HG03175 (cell line): ENCODE results near the gene KRTAP10-9.
"Not testable (repeated sequence)": the region's sequence is repeated elsewhere in the genome, so short reads cannot be mapped to it uniquely, and the experiment has no call there.

Source experiments
- ATAC-seq: cut with Tn5 transposase; IDR thresholded peaks from one replicate; pipeline ENCODE4 v1.9.1; 2021; ENCODE audit warnings: mild to moderate bottlenecking, moderate library complexity; ENCODE audit not compliant: unreplicated experiment

KRTAP10-9 gene

DNA sequence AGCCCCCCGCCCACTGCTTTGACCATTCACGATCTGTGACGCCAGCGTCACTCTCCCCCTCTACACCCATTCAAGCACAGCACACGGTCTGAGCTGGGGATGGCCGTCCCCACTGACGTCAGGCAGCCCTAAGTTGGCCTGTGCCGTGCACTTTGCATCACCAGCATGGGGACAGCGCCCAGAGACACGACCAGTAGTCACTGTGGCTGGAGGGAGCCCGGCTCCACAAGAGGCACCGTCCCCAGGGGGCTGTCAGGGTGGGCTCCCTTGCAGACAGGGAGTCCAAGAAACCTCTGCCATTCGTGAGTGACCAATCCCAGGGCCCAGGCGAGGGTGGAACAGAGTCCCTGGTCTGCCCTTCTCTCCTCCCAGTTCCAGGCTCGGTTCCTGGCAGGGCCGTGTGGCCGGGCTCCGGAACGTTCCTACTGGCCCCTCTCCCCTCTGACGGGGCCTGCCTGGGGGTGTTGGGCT lies 12.7 kb upstream of the KRTAP10-9 start:
- ATAC-seq: no peak

DNA sequence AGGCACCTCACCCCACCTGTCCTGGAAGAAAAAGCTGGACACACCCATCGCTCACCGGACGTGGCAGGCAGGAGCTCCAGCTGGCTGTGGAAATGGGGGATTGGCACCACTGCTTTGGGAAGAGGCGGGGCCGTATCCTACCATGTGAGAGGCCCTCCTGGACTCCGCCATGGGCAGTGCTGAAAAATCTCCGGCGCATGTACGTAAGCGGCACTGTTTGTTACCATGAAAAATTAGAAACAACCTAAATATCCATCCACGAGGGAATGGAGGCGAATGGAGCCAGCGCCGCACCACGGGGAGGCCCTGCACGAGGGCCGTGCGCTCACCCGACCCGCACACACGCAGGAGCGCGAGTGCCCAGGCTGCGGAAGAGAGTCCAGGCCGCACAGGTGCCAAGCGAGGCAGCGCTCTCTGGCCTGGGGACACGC lies 11.9 kb upstream of the KRTAP10-9 start:
- no peak for ATAC-seq

DNA sequence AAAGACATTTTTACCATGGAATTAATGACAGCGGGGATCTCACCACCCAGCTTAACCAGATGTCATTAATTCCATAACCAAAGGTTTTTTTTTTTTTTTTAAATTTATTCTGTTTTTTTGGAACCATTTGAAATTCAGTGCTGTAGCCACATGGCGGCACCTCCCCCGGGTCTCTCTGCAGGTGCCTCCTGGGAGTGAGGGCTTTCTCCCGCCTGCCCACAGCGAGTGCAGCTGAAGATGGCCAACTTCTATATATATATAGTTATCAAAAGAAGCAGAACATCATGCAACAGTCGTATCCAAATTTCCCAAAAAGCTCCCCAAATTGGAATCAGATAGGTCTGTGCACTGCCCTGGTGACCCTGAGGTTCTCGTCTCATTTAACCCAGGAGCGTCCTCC lies 11.4 kb upstream of the KRTAP10-9 start:
- ATAC-seq: no peak

DNA sequence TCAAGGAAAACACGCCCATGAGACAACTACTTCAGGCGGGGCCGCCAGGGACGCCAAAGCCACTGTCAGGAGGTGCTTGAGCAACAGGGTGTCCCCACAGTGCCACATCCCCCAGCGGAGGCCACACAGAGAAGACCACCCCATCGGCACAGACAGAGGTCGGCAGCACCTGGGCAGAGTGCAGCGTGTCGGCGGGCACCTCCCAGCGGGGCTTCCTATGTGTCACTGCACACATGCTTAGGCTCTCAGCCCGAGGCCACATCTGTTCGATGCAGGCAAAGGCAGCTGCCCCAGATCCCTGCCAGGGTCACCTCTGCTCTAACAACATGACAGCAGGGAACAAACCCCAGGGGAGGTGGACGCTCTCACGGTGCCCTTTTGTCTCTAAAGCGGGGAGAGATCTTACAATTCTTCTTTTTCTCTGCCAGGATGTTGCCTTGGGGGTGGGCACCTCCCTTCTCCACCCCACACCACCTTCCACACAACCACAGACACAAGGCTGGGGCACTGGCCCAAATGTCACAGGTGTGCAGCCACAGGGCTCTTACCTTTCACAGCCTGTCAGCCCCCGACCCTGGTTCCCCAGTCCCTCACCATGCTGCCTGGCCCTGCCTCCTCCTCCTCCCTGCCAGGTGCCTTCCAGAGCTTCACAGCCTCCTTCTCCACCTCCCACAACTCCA lies 10.8 kb upstream of the KRTAP10-9 start:
- no peak for ATAC-seq

DNA sequence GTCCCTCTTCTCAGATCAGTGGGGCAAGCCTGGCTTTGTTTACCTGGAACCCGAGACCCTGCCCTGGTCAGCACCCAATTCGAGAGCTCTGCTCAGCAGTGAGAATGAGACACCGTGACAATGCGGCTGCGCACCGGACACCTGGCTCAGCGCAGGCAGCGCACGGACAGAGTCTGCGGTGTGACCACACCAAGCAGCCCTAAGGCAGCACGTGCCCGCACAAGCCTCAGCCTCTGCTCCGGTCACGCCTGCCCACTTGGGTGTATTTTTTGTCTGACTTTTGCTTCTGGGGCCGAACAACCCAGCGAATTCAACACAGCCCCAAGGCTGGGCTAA lies 10.3 kb upstream of the KRTAP10-9 start:
- ATAC-seq: no peak

DNA sequence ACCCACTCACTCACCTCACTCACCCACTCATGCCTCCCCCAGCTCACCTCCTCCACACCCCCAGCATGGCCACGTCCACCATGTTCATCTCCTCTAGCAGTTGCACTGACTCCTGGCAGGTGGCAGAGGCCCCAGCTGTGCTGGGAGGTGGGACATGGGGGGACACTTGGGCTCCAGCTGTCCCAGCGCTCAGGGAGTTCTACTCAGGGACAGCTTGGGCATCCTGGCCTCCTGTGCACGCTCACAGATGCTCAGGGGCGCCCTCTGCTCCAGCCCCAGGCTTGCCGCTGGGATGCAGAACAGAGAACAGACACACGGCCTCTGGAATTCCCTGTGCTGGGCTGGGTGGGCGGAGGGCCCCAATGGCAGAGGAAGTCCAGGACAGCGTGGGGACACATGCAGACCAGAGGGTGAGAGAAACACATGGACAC lies 9.8 kb upstream of the KRTAP10-9 start:
- no peak for ATAC-seq

DNA sequence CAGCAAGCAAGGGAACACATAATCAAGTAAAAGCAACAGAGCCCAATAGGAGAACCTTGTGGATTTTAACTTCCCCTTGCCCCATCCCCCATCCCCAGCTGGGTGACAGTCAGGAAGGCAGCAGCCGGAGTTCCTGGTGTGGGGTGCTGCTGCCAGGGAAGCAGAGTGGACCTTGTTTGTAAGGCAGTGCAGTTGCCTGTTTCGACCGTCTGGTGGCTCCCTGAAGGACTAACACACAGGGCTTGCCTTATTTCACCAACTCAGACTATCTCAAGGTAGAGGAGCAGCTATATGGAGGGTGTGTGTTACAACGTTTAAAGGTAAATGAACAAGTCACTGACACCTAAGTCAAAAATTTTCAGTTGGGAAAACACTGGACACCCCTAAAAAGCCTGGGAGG lies 8.4 kb upstream of the KRTAP10-9 start:
- no peak for ATAC-seq

DNA sequence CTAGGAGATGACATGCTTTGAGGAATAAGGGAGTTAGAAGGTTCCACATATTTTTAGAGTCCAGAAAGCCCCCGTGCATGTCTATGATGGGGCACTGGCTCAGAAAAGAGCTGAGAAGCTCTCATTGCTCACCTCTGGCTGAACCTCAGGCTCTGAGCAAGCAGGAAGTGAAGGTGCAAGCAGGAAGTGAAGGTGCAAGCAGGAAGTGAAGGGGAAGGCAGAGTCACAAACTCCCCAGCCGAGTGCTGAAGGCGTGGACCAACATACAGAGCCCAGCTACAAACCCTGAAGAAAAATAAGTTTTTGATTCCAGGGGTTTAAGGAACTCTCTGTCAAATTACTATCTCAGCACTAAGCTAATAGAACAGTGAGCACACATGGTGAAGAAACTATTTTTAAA lies 8.0 kb upstream of the KRTAP10-9 start:
- ATAC-seq: no peak

DNA sequence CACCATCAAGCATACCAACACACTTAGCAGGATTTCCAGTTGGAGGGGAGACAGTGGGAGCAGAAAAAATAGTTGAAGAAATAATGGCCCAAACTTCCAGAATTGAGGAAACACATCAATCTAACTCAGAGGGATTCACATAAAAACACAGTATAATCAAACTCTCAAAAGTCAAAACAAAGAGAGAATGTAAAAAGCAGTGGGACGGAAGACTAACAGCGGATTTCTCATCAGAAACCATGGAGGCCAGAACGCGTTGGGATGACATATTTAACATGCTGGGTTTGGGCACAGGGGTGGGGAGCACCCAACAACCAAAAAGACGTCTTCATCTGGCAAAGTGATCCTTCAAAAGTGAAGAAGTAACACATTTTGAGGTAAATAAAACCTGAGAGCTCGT lies 7.0 kb upstream of the KRTAP10-9 start:
- no peak for ATAC-seq

DNA sequence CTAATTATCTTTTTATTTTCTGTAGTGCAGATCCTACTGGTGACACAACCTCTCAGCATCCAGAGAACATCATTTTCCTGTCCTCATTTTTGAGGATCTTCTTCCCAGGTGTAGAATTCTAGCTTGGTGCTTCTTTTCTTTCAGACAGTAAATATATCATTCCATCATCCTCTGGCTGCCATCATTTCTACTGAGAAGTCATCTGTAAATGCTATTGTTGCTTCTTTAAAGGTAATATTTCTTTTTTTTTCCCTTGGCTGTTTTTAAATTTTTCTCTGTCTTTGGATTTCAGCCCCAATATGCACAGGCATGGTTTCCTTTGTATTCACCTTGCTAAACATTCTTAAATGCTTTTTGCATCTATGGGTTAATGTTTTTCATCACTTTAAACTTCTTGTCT lies 3.3 kb upstream of the KRTAP10-9 start:
- ATAC-seq: no peak

DNA sequence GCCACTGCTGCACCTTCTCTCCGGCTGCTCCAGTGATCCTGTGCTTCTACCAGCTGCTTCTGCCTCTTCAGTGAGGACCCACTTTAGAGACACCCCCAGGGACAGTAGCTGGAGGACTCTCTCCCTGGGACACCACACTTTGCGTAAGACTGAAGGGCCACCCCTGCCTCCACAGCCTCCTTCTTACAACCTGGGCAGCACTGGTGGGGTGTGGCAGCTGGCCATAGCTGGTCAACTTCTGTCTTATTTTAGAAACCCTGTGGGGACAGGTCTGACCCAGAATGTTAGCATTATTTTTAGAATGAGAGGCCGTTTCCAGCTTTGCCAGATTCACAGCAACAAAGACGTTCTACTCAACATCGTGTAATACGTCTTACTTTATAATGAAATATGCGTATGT lies 1.1 kb upstream of the KRTAP10-9 start:
- ATAC-seq: no peak

DNA sequence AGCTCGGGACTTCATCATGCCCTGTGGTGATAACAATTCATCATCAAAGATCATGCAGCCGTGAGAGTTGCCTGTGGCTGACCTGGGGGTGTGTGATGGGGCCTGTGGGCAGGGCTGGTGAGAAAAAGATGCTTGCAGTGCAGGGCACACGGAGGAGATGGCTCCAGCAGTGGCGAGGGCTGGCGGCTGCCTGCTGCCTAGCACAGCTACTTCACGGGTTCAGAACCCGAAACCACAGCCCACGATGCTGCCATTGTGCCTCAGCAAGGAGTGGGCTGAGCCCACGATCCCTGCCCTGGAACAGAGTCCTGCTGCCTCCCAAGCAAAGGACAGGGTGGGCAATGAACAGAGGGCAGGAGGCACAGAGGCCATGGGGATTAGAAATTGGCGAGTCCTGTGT lies 631 bp upstream of the KRTAP10-9 start:
- no peak for ATAC-seq

DNA sequence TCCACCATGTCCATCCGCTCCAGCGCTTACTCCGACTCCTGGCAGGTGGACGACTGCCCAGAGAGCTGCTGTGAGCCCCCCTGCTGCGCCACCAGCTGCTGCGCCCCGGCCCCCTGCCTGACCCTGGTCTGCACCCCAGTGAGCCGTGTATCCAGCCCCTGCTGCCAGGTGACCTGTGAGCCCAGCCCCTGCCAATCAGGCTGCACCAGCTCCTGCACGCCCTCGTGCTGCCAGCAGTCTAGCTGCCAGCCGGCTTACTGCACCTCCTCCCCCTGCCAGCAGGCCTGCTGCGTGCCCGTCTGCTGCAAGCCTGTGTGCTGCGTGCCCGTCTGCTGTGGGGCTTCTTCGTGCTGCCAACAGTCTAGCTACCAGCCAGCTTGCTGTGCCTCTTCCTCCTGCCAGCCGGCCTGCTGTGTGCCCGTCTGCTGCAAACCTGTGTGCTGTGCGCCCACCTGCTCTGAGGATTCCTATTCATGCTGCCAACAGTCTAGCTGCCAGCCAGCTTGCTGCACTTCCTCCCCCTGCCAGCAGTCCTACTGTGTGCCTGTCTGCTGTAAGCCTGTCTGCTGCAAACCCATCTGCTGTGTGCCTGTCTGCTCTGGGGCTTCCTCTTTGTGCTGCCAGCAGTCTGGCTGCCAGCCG lies 409 bp downstream of the KRTAP10-9 start:
- ATAC-seq: not testable (repeated sequence)

DNA sequence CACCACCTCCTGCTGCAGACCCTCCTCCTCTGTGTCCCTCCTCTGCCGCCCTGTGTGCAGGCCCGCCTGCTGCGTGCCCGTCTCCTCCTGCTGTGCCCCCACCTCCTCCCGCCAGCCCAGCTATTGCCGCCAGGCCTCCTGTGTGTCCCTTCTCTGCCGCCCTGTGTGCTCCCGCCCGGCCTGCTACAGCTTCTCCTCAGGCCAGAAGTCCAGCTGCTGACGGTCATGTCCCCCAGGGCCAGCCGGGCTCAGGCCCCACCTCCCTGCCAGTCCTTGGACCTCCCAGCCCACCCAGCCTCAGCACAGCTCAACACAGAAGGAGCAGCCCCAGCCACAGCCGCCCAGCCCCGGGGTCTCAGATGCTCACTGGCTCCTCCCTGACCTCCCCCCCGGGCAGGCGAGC lies 939 bp downstream of the KRTAP10-9 start:
- ATAC-seq: not testable (repeated sequence)

DNA sequence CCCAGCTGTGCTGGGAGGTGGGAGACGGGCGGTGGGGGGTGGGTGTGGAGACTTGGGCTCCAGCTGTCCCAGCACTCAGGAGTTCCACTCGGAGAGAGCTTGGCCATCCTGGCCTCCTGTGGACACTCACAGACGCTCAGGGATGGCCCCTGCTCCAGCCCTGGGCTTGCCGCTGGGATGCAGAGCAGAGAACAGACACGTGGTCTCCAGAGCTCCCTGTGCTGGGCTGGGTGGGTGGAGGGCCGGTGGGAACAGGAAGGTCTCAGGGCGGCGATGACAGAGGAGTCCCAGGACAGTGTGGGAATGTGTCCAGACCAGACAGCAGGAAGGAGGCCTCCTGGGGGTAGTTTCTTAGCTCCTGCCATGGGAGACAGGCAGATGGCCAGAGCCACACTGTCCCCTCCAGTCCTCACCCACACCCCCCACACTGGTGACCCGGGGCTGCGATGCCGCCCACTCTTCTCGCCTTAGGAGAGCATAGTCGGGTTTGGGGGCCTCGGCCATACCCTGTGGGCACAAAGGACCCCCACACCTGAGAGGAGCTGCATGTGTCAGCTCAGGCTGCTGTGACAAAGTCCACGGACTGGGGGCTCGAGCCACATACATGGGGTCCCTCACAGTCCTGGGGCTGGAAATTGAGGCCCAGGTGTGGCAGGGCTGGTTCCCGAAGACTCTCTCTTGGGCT lies 2.0 kb downstream of the KRTAP10-9 start:
- no peak for ATAC-seq

DNA sequence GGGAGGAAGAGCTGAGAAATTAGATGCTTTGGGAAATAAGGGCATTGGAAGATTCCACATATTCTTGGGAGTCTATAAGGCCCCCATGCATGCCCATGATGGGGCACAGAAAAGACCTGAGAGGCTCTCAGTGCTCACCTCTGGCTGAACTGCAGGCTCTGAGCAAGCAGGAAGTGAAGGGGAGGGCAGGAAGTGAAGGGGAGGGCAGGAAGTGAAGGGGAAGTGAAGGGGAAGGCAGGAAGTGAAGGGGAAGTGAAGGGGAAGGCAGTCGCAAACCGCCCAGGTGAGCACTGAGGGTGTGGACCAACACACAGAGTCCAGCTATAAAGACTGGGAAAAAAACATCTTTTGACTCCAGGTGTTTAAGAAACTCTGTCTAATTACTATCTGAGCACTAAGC lies 3.5 kb downstream of the KRTAP10-9 start:
- no peak for ATAC-seq

DNA sequence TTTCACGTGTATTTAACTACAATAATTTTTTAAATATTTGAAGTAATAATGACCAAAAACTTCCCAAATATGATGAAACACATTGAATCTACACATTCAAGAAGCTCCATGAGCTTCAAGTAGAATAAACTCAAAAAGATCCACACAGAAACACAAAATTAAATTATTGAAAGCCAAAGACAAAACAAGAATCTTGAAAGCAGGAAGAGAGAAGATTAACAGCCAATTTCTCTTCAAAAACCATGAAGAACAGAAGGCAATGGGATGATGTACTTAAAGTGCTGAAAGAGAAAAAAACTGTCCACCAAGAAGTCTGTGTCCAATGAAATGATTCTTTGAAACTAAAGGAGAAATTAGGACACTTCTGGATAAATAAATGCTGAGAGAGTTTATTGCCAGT lies 5.2 kb downstream of the KRTAP10-9 start:
- ATAC-seq: no peak

DNA sequence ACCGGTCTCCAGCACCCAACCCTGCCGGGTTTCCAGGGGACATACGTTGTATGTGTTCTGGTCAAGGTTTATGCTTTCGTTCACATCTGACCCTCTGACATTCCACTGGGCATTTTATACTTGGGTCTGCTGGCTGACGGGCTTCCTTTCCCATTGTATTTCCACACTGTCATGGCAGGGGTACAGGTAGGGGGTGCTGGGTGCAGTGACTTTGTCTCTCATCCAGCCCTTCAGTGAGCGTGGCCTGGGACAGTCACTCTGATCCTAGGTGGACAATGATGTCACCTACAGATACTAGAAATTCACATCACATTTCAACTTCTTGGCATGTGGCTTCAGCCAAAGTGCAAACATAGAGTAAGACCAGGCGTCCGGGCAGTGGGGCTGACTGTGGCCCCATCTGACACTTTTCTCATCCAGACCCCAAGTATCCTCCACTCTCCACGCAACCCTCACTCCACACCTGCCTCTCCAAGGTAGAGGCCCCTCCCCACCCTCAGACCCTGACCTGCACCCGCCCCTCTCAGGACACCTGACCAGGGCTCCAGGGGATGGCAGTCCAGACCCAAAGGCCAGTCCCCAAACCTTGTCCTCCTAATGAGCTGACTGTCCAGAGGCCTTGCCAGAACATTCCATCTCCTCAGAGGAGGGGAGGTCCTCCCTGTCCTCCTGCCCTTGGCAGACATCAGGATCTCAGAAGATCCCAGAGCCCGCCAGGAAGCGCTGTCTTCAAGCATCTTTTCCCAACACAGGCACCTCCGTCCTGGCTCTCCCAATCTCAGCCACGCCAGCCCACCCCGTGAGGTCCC lies 9.5 kb downstream of the KRTAP10-9 start:
- no peak for ATAC-seq

DNA sequence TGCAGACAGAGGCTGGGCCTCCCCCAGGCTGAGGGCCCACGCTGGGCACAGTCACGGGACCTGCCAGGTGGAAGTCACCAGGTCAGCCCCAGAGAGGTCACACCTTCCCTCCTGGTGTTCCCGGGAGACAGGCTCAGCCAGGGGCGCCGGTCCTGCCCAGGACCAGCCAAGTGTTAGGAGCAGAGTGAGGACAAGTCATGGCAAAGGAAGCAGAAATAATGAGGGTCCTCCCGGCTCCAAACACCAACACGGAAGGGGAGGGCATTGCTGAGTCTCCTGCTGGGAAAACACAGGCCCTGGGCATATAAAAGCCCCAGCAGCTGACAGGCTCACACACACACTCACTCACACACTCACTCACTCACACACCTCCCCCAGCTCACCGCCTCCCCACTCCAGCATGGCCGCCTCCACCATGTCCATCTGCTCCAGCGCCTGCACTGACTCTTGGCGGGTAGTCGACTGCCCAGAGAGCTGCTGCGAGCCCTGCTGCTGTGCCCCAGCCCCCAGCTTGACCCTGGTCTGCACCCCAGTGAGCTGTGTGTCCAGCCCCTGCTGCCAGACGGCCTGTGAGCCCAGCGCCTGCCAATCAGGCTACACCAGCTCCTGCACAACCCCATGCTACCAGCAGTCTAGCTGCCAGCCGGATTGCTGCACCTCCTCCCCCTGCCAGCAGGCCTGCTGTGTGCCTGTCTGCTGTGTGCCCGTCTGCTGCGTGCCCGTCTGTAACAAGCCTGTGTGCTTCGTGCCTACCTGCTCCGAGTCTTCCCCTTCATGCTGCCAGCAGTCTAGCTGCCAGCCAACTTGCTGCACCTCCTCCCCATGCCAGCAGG lies 10.3 kb downstream of the KRTAP10-9 start, which contains the start of gene KRTAP10-10:
KRTAP10-10 (plus strand) TSS at position 339 of the 833 bp plus-strand sequence; CDS start at position 401, 62 bp downstream.
- ATAC-seq: no peak

DNA sequence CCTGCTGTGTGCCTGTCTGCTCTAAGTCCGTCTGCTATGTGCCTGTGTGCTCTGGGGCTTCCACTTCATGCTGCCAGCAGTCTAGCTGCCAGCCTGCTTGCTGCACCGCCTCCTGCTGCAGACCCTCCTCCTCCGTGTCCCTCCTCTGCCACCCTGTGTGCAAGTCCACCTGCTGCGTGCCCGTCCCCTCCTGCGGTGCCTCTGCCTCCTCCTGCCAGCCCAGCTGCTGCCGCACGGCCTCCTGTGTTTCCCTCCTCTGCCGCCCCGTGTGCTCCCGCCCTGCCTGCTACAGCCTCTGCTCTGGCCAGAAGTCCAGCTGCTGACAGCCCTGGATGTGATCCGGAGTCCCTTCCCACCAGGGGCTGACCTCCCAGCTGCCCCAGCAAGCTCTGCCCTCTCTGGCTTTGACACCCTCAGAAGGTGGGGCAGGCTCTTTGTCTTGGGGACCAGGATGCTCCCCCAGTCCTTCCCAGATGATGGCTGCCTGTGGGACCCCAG lies 11.0 kb downstream of the KRTAP10-9 start:
- not testable (repeated sequence) for ATAC-seq
